ENCODE data around the gene RGS7. TPM values are rescaled to one million over a fixed set of nuclear protein-coding genes. Genes with fewer than 3 reads are reported as not detected.

RGS7 gene
- total and polyA plus RNA-seq, 2 of the 8 experiments (the other 6 are each of a cell fraction or from before 2014, with no cell fraction given): 1.6 to 3.0 TPM

- Histone ChIP-seq H2BK5ac (ENCODE audit: low read depth, low read length) (no peak overlapping the region), H3K27me3 (replicated peaks in 1 of 4; ENCODE audit: control insufficient read depth in 3 of 4, extremely low read depth in 1 of 4, insufficient read depth in 3 of 4, low read length in 3 of 4) (no peaks in the 10 kb centered on the region), H4K20me1 (replicated peaks in 1 of 2; ENCODE audit: control insufficient read depth in 1 of 2, insufficient read depth in 2 of 2, low read length in 2 of 2) (no peaks in the 10 kb centered on the region), H4K8ac (ENCODE audit: extremely low read depth, insufficient read depth, low read length) (no peak overlapping the region), H3K27ac (ENCODE audit: low read depth, low read length) (no peak overlapping the region), H3K18ac (ENCODE audit: extremely low read depth, low read length) (no peak overlapping the region), H2BK12ac (ENCODE audit: low read depth, low read length) (no peak overlapping the region), H2BK15ac (ENCODE audit: low read length) (no peak overlapping the region), H3K23me2 (ENCODE audit: low read depth, low read length) (no peaks in the 10 kb centered on the region), H3K36me3 (ENCODE audit: control insufficient read depth in 2 of 4, insufficient read depth in 4 of 4, low read length in 3 of 4) (no peaks in the 10 kb centered on the region), H3K56ac (replicated peaks; ENCODE audit: insufficient read length, low read depth, low read length) (no peak overlapping the region), H3K23ac (ENCODE audit: insufficient read length) (no peak overlapping the region), H3K79me2 (ENCODE audit: control insufficient read depth in 1 of 2, insufficient read depth in 2 of 2, low read length in 2 of 2) (no peaks in the 10 kb centered on the region), H3K4ac (replicated peaks; ENCODE audit: insufficient read length, low read depth, low read length) (no peak overlapping the region), H3K9me3 (ENCODE audit: insufficient read depth in 2 of 2, low read depth in 1 of 2, low read length in 1 of 2) (no peaks in the 10 kb centered on the region), H3K14ac (ENCODE audit: insufficient read length) (no peak overlapping the region), H2BK120ac (replicated peaks; ENCODE audit: low read depth, low read length) (no peak overlapping the region), H2AFZ (ENCODE audit: low read length) (no peak overlapping the region), H3K79me1 (ENCODE audit: low read depth, low read length) (no peaks in the 10 kb centered on the region), H2AK5ac (ENCODE audit: low read depth, low read length) (no peak overlapping the region), H2BK20ac (ENCODE audit: low read length) (no peak overlapping the region), H3K4me3 (ENCODE audit: extremely low read depth in 1 of 4, insufficient read depth in 2 of 4, low read depth in 3 of 4, low read length in 4 of 4) (no peak overlapping the region), H3K9ac (replicated peaks in 1 of 4; ENCODE audit: extremely low read depth in 1 of 4, low read depth in 3 of 4, low read length in 3 of 4) (no peak overlapping the region), H3K4me2 (ENCODE audit: insufficient read depth in 1 of 2, low read depth in 2 of 2, low read length in 2 of 2) (no peak overlapping the region), H4K91ac (replicated peaks; ENCODE audit: insufficient read length, low read length) (no peak overlapping the region), H4K5ac (ENCODE audit: insufficient read length, low read depth, low read length) (no peak overlapping the region), H3K4me1 (replicated peaks in 1 of 4; ENCODE audit: control insufficient read depth in 3 of 4, insufficient read depth in 4 of 4, low read length in 3 of 4) (no peaks in the 10 kb centered on the region)
- ChIA-PET POLR2A (ENCODE audit: partially characterized antibody) (no interaction called here), CTCF (ENCODE audit: partially characterized antibody) (interaction anchor here (1.0 to 2.4 kb wide), 3 partner anchors 9 to 296 kb away, joined by 3 to 8 read pairs (median 3); no protein-coding TSS in a partner anchor)
- FAIRE-seq (no peak), DNase-seq (ENCODE audit: low read depth in 1 of 2, low spot score in 2 of 2) (no peak)
- TF ChIP-seq POU5F1 (IDR thresholded peaks at IDR 0.05; ENCODE audit: low read depth, low read length) (no peak), KDM1A (IDR thresholded peaks at IDR 0.05; ENCODE audit: borderline replicate concordance, low read length) (no peak), YY1 (IDR thresholded peaks at IDR 0.05; ENCODE audit: low read depth, low read length) (no peak), CTBP2 (IDR thresholded peaks at IDR 0.05; ENCODE audit: borderline replicate concordance, insufficient read depth, insufficient read length, low read length) (no peak), CHD2 (IDR thresholded peaks at IDR 0.05; ENCODE audit: low read length) (no peak), RBBP5 (IDR thresholded peaks at IDR 0.05; ENCODE audit: borderline replicate concordance, low read depth, low read length) (no peak), TAF1 (IDR thresholded peaks at IDR 0.05; ENCODE audit: low read depth, low read length) (no peak), USF2 (IDR thresholded peaks at IDR 0.05; ENCODE audit: low read length) (no peak)
- 92% methylated on average over 3 of the region's 3 CpGs; no CpG with 5 or more reads in 1 of the 2 experiments for WGBS, 2 experiments (ENCODE audit: extremely low coverage in 1 of 2, insufficient coverage in 1 of 2, insufficient read length in 1 of 2, insufficient replicate concordance in 2 of 2, low coverage in 1 of 2, low lambda C conversion rate in 2 of 2, missing lambda C conversion rate in 1 of 2)
These were observed 93.7 kb downstream of the RGS7 start for GRCh38 chr1:241263346-241263745.
